ENCODE results near the gene CACNA1G.

Gene CACNA1G

GRCh38 chr17:50519141-50519834 is 41.2 kb upstream of the CACNA1G start:
- Histone ChIP-seq H3K36me3 (ENCODE audit: low read depth) (no peaks in the 10 kb centered on the region), H3K4me3 (ENCODE audit: severe bottlenecking) (no peak overlapping the region), H3K4me1 (ENCODE audit: insufficient read depth, poor library complexity, severe bottlenecking) (peaks cover 51% of the 10 kb centered on the region), H3K27ac (ENCODE audit: poor library complexity, severe bottlenecking) (peak overlapping the region; percentile 85), H3K9me3 (ENCODE audit: severe bottlenecking) (no peaks in the 10 kb centered on the region), H3K27me3 (ENCODE audit: insufficient read depth, poor library complexity, severe bottlenecking) (no peaks in the 10 kb centered on the region)
- ATAC-seq (ENCODE audit: low read depth) (peak; percentile 75), DNase-seq (ENCODE audit: low spot score) (no peak)
- no peak for TF ChIP-seq CTCF (IDR thresholded peaks at IDR 0.05; ENCODE audit: poor library complexity, severe bottlenecking)

DNA sequence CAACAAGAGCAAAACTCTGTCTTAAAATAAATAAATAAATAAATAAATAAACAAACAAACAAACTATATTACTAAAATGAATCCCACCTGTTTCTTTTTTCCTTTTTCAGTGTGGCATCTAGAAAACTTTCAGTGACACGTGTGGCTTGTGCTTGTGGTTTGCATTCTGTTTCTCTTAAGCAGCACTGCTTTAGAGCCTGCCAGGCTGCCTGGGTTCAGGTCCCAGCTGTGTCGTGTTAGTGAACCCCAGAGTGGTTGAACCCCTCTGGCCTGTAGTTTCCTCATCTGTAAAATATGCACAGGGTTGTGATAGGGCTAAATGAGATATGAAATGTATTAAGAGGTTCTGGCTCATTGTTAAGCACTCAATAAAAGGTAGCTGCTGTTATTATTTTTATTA is 40.0 kb upstream of the CACNA1G start:
- ATAC-seq (ENCODE audit: low read depth): no peak
- Histone ChIP-seq H3K4me1 (ENCODE audit: insufficient read depth, poor library complexity, severe bottlenecking) (peaks cover 45% of the 10 kb centered on the region), H3K9me3 (ENCODE audit: severe bottlenecking) (no peaks in the 10 kb centered on the region), H3K4me3 (ENCODE audit: severe bottlenecking) (no peak overlapping the region), H3K27me3 (ENCODE audit: insufficient read depth, poor library complexity, severe bottlenecking) (no peaks in the 10 kb centered on the region), H3K36me3 (ENCODE audit: low read depth) (no peaks in the 10 kb centered on the region), H3K27ac (ENCODE audit: poor library complexity, severe bottlenecking) (peak overlapping the region; percentile 85)
- TF ChIP-seq CTCF (IDR thresholded peaks at IDR 0.05; ENCODE audit: poor library complexity, severe bottlenecking): no peak
- DNase-seq (ENCODE audit: low spot score): no peak

DNA sequence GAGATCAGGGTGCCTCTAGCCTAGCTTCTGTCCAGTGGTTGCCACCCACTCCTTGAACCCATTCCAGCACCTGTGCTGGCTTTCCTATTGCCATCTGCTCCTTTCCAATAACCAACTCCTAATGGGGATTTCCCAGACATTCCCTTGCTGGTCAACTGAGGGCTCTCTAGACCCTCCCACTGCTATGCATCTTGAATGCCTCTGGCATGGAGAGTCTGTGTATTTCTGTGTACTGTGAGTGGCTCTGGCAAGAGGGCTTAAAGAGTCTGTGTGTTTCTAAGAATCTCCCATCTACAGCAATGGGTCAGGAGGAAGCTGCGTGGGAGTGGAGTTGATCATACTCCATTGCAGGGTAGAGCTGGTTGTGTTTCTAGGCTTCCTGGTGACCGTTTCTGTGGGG is 39.0 kb upstream of the CACNA1G start:
- no peak for DNase-seq (ENCODE audit: low spot score)
- Histone ChIP-seq H3K4me1 (ENCODE audit: insufficient read depth, poor library complexity, severe bottlenecking) (peaks cover 41% of the 10 kb centered on the region), H3K9me3 (ENCODE audit: severe bottlenecking) (no peaks in the 10 kb centered on the region), H3K4me3 (ENCODE audit: severe bottlenecking) (no peak overlapping the region), H3K36me3 (ENCODE audit: low read depth) (no peaks in the 10 kb centered on the region), H3K27me3 (ENCODE audit: insufficient read depth, poor library complexity, severe bottlenecking) (no peaks in the 10 kb centered on the region), H3K27ac (ENCODE audit: poor library complexity, severe bottlenecking) (peak overlapping the region; percentile 85)
- no peak for ATAC-seq (ENCODE audit: low read depth)
- no peak for TF ChIP-seq CTCF (IDR thresholded peaks at IDR 0.05; ENCODE audit: poor library complexity, severe bottlenecking)

DNA sequence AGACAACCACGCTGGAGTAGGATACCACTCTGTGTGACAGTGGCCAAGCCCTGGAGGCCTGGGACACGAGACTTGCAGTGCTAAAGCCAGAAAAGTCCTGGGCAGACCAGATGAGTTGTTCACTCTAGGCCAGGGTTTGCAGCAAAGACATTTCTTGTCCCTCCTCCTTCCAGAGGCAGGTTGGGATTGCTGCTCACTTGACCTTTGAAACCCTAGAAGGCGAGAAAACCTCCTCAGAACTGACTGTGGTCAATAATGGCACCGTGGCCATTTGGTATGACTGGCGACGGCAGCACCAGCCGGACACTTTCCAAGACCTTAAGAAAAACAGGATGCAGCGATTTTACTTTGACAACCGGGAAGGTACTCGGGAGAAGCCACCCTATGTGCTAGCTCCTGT is 37.7 kb upstream of the CACNA1G start:
- H3K4me1 ChIP-seq (ENCODE audit: insufficient read depth, poor library complexity, severe bottlenecking): peaks cover 29% of the 10 kb centered on the region
- no peak for TF ChIP-seq CTCF (IDR thresholded peaks at IDR 0.05; ENCODE audit: poor library complexity, severe bottlenecking)
- ATAC-seq (ENCODE audit: low read depth) (no peak), DNase-seq (ENCODE audit: low spot score) (no peak)
- no peak overlapping the region for H3K4me3 ChIP-seq (ENCODE audit: severe bottlenecking)
- no peaks in the 10 kb centered on the region for H3K36me3 ChIP-seq (ENCODE audit: low read depth)
- H3K9me3 ChIP-seq (ENCODE audit: severe bottlenecking): no peaks in the 10 kb centered on the region
- no peaks in the 10 kb centered on the region for H3K27me3 ChIP-seq (ENCODE audit: insufficient read depth, poor library complexity, severe bottlenecking)
- H3K27ac ChIP-seq (ENCODE audit: poor library complexity, severe bottlenecking): peak overlapping the region; percentile 69

- Histone ChIP-seq H3K9me3 (ENCODE audit: severe bottlenecking) (no peaks in the 10 kb centered on the region), H3K27me3 (ENCODE audit: insufficient read depth, poor library complexity, severe bottlenecking) (no peaks in the 10 kb centered on the region), H3K4me3 (ENCODE audit: severe bottlenecking) (no peak overlapping the region), H3K27ac (ENCODE audit: poor library complexity, severe bottlenecking) (peak overlapping the region; percentile 69), H3K36me3 (ENCODE audit: low read depth) (no peaks in the 10 kb centered on the region), H3K4me1 (ENCODE audit: insufficient read depth, poor library complexity, severe bottlenecking) (peaks cover 25% of the 10 kb centered on the region)
- peak; percentile 73 for ATAC-seq (ENCODE audit: low read depth)
- no peak for DNase-seq (ENCODE audit: low spot score)
- peak; percentile 41 for TF ChIP-seq CTCF (IDR thresholded peaks at IDR 0.05; ENCODE audit: poor library complexity, severe bottlenecking)
These were observed 37.3 kb upstream of the CACNA1G start for GRCh38 chr17:50523208-50523607.

Data from RWPE2 (cell line).